Cerebellar cortex (tissue), 1 donor: ENCODE results near the gene ATP8B3.

Experiments used
- DNase-seq: peaks from one replicate; pipeline ENCODE4 v3.0.0-alpha.2; 2015; ENCODE audit warnings: low spot score

ATP8B3 gene

DNA sequence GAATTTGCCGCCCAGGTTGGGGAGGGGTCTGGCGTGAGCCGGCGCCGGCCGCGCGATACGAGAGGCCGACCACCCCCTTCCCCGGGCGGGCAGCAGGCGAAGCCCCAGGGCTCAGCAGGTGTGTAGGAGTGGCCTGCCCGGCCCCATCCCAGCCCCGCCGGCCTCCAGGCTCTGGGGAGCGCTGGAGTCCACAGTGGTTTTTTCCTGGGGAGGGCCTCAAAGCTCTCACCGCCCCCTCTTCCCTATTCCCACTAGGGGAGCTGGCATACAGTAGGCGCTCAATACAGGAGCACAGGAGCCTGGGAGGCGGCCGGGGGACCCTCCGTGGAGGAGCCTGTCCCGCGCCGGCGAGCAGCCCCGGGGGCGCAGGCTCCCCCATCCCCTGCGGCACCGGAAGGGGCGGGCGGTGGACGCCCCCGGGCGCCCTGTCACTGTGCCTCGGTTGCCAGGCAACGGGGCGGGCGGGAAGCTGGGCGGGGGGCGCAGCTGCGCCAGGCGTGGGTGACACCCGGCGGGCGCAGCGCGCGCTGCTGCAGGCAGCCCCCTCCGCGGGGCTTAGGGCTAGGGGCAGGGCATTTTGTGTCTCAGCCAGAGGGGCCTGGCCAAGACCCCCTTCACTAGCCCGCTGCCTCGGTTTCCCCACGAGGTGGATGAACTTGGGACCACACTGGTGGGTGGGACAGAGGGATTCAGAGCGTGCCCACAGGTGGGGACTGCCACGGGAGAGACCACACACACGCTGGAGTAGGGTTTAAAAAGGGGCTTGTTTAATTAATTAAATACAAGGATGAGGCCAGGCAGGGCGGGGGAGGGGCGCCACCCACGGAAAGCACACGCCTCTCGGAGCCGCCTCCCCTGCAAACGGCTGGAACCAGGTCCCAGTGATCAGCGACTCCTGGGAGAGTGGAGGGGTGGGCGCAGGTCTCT, 39.8 kb upstream of the ATP8B3 start:
- DNase-seq: no peak

DNA sequence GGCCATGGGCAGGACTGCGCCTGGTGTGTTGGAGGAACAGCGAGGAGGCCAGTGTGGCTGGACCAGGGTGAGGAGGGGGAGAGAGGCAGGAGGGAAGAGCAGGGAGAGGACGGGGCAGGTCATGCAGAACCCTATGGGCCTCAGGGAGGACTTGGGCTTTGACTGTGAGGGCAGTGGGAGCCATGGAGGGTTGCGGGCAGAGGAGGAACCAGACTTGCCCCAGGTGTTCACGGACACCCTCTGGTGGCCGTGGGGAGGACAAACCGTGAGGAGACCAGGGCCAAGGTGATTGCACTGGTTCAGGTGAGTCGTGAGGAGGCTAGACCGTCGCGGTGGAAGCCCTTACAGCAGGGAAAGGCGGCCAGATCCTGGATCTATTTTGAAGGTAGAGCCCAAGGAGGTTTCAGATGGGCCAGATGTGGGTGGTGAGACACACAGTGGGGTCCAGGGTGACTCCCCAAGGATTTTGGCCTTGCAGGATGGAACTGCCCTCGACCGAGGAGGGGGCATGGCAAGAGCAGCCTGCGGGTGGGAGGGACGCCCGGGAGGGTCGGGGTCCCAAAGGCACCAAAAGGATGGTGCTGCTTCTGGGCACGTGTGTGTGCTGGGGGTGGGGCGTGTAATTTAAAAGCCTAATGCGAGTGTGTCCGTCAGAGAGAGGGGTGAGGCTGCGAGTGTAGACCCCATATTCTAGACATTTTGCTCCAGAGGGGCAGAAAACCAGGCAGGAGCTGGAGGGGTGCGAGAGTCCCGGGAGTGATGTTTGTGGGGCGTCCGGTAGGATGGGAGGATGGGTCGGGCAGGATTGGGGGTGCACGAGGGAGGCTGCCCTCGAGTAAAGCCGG, 39.0 kb upstream of the ATP8B3 start:
- no peak for DNase-seq

DNA sequence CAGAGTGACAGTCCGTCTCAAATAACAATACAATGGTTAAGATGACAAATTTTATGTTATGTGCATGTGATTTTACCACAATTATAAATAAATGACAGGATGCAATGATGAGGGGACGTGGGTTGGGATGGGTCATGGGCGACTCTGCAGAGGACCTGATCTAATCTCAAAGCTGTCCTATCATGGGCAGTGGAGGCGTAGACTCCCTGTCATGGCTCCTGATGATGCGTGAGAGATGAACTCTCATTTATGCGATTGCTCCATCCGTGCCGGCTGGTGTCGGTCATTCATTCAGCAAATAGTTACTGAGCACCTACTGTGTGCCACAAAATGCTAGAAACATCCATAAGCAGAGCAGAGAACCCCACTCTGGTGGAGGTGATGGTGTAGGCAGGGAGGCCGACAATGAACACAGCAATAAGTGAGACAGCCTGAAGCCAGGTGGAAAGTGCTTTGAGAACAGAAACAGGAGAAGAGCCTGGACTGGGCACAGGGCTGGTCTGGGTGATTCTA, 37.9 kb upstream of the ATP8B3 start:
- no peak for DNase-seq

DNA sequence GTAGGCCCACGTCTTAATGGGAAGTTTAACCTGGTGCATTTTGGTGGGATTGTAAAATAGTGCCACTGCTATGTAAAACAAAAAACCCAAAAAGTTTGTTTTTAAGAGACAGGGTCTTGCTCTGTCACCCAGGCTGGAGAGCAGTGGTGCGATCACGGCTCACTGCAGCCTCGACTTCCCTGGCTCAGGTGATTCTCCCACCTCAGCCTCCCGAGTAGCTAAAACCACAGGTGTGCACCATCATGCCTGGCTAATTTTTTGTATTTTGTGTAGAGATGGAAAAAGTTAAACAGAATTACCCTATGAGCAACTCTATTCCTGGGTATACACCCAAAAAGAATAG, 37.0 kb upstream of the ATP8B3 start:
- no peak for DNase-seq

DNA sequence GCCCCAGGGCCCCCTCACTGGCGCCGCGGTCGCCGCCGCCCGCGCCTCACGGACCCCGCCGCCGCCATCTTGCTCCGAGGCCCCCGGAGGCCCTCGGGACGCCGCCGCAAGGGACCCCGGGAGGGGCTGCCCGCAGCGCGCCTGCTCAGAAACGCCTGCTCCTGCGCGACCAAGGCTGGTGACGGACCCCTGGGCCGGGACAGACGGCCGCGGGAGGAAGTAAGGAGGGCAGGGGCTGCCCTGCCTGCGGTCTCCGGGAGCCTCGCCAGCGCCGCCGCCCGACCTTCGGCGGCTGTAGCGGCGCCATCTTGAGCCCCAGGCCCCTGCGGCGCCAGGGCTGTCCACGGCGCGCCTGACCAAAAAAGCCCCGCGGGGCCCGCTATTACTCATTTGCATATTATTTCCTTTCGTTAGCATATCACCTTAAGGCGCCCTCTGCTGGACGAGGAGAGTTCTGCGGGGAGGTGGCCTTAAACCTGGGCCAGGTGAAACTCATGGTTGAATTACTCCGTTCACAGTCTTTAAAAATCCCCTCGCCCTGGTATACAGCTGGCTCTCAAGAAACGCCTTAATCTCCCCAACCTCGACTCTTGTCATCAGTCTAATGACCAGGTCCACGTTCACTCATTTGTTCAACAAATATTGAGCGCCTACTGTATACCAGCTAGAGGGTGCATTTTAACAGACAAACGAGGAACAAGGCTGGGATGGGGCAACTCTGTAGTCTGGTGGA, 36.5 kb upstream of the ATP8B3 start, which contains the start of gene REXO1:
Gene REXO1 (minus strand): TSS at position 85 of the 733 bp plus-strand sequence. CDS start 125 bp downstream, outside the sequence.
- DNase-seq: peak; percentile 93

DNA sequence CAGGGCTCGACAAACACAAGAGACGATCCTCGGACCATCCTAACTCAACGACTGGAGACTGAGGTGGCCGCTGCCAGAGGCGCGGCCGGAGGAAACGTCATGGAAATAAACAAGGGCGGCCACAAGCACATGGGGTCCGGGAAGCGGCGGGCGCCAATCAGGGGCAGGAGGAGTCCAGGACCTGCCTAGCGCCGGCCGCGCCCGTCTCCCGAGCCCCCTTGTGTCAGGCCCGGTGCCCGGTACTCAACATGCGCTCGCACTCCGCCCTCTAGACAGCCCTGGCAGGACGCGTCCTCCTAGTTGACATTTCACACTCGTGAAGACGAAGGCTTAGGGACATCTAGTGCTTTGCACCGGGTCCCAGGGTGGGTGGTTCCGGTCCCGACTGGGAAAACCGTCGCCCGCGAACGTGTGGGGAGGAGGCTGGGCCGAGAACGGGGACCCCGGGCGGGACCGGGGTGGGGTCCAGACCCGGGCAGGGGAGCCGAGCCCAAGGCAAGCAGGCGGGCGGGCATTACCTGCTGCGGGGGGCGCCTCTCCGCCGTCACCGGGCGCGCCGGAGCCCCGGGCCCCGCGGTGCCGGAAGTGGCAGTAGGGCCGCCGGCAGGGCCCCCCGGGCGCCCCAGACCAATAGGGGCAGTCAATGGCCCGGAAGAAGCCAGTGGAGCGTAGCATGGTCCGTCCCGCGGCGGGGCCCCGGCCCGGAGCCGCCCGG, 35.8 kb upstream of the ATP8B3 start:
- DNase-seq: no peak

DNA sequence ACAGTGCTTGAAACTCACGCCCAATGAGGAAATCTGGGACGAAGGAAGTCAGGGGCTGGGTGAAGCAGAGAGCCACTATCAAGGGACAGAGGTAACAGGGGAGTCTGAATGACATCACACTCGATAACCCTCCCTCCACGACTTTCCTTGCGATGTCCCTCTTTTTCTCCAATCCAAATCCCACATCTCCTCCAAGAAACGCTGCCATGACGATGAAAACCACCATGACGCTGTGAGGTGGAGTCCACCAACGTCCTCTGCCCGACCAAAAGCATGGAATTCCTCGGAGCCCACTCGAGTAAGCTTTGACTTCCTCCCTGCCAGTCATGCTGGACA, 35.2 kb upstream of the ATP8B3 start:
- DNase-seq: no peak

DNA sequence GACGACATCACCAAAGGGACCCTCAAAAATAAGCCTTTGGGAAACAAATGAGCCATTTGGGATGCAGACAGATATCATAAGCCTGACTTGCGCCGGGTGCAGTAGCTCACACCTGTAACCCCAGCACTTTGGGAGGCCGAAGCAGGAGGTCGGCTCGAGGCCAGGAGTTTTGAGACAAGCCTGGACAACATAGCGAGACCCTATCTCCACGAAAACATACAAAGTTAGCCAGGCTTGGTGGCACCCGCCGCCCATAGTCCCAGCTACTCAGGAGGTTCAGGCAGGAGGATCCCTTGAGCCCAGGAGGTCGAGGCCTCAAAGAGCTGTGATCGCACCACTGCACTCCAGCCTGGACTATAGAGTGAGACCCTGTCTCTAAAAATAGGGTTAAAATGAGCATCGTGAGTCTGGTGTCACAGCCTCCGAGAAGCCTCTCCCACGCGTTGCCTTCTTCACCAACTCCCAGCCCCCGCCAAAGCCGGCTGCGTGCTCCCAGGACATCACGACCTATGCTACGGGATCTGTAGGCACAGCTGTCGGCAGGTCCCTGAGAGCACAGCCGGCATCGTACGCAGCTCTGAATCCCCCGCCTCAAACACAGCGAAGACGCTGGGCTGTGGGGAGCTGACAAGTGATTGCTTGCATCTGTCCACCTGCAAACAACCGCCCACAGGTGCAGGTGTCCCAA, 34.6 kb upstream of the ATP8B3 start:
- DNase-seq: no peak

DNA sequence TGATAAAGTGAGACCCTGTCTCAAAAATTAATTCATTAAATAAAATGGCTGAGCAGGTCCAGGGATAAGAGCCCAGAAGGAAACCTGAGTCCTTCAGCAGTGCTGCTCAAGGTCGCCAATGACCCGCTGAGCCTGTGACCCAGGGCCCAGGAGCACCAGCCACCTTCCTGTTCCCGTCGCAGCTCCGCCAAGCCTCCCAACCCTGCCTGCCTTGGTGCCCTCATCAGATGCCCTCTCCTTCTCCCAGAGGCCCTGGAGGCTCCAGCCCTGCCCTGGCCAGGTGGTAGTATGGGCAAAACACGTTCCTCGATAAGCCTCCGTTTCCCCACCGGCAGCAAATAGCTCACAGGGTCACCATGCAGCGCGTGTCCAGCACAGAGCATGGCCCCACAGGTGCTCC, 33.6 kb upstream of the ATP8B3 start:
- no peak for DNase-seq

DNA sequence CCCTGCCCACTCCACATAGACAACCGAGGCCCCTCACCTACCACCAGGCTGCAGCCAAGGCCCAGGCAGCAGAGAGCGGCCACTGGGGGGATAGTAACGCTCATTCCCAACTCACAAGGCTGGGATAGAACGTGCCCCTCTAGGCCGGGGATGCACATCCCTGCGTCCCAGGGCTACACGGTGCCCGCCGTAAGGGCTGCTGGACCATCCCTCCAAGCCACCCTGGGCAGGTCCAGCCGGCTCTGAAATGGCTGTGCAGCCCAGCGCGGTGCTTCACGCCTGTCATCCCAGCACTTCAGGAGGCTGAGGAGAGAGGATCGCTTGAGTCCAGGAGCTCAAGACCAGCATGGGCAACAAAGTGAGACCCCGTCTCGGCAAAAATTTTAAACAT, 33.0 kb upstream of the ATP8B3 start:
- no peak for DNase-seq

DNA sequence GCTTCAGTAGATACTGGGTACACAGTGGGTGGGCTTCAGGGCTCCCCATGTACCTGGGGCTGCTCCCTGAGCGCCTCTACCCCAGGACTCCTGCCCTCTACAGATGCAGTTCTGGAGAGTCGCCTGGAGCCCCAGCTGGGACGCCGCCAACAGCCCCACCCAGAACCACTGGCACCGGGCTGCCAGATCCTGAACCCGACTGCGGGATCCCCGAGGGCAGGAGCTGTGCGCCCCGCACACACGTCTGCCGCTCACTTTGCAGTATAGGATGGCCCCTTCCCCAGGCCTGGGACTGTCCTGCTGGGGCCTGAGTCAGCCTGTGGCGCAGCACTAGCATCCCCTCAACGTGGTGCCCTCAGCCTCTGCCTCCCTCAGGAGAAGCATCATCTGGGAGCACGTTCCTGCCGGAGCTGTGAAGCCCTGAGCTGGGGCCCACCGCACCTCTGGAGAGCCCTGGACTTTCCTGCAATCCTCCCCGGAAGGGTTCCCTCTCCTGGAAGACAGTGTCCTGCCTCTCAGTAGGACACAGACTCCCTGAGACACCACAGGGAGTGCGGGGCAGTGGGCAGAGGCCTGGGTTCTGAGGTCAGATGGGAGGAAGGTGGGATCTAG, 32.5 kb upstream of the ATP8B3 start:
- no peak for DNase-seq

DNA sequence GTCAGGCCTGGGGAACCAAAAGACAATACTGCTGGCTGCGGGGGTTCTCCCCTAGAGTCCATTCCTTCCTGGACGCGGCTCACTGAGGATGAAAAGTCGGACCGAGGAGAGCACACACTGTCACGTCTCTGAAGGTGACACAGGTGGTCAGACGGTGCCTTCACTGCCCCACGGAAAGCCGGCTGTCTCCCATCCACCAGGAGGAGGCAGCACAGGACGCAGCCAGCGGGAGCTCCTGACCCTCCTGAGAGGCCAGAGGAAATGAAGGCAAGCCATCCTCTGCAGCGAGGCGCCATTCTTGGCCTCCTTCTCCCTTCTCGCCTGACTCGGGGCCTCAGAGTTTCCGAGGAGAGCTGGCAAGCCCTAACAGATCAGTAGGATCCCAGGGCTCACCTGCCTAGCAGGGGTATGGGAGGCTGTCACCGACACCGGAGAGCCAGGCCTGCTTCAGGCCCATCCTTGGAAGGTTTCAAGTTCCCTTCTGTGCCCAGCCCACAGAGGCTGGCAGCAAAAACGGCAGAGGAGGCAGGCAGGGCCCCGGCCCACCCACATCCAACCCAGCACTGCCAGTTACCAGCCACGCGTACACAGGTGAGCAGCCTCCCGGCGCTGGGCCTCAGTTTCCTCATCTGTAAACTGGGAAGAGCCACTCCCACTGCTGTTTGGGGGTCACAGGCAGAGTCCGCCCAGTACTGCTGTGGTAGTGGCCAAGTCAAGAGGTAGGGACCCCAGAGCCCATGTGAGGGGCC, 31.7 kb upstream of the ATP8B3 start:
- DNase-seq: no peak

DNA sequence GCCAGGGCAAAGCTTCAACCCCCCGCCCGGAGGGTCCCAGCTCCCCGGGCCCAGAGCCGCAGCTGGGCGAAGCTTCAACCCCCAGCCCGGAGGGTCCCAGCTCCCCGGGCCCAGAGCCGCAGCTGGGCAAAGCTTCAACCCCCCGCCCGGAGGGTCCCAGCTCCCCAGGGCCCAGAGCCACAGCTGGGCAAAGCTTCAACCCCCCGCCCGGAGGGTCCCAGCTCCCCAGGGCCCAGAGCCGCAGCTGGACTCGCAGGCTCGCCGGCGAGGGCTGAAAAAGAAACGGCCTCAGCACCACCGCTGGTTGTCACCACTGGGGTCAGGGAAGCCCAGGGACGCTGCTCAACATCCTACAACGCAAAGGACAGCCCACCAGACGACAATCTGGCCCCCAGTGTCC, 31.0 kb upstream of the ATP8B3 start:
- no peak for DNase-seq

DNA sequence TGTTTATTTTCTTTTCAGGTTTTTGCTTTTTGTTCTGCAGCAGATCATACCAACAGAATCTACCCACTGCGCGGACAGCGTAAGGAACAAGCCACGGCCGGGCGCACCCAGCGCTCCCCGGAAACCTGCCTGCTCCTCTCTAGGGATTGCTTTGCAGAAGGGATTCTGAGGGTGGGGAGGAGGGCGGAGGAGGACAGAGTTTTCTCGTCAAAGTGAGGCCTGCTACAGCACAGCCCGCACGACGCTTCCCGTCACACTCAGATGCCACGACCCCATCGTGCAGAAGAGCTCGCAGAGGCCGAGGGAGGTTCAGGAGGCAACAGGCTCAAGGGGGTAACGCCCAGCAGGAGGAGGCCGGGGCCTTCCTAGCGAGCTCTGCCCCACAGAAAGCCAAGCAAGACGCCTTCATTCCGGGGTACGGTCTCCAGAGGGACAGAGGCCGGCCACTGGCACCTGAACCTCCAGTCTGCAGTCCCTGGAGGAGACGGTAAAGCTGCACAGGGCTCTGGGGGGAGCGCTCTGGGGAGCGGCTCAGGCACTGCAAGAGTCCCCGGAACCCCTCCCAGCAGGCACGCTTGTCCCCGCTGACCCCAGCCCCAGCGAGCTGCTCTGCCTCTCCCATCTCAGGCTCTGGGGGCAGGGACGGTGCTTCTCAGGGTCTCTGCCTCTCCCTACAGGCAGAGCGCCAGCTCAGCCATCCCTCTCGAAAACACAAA, 29.3 kb upstream of the ATP8B3 start:
- no peak for DNase-seq

DNA sequence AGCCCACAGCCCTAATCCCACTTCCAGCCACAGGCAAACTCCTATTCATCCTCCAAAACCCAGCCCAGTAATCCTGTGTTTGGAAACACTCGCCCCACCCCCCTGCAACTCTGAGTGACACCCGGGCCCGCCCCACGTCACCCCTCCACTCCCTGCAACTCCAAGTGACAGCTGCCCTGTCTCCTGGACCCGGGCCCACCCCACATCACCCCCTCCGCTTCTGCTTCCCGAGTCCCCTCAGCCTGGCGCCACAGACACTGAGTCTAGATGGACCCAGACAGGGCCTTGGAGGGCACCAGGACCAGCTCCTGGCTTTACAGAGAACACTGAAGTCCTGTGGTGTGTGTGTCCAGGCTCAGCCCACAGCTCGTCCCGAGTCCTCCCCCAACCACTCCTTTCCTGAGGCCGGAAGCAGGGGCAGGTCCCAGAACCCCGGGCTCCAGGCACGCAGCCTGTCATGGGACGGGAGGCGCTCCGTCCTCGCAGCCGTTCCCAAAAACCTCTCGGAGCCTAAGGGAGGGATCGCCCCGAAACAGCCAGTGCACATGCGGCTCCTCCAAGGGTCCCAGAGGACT, 28.6 kb upstream of the ATP8B3 start:
- no peak for DNase-seq

DNA sequence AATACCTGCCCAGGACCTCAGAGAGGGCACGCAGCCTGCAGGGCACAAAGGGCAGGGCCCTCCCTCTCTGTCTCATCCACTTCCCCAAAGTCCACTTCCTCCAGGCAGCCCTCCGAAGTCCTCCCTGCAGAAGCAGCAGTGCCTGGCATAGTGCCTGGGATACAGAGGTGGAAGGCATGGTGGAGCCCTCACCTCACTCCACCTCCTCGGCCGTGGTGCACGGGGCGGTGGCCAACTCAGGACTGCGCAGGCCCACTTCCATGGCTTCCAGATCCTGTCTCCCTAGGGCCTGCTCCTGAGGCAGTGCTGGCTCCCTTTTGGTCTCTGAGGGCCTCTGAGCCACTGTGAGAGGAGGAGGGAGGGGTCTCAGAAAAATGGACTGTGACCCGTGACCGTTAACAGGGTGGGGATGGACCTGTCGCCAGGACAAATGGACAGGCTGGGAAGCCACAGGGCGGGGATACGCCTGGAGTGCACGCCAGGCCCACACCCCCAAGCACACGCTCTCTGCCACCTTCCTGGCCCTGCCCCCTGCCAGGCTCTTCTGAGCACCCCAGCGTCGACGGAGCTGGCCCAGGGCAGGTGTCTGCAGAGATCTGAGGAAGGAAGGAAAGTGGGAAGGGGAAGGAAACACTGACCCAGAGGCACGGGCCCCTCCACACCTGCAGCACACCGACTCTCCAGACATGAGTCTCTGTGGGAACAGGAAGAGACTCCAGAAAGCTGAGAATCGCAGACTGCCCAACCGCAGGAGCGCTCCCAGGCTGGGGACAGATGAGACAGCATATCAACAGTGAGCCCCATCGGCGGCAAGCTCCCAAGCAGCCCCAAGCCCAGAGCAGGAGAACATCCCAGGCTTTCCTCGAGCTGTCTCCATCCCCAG, 27.8 kb upstream of the ATP8B3 start:
- DNase-seq: no peak

DNA sequence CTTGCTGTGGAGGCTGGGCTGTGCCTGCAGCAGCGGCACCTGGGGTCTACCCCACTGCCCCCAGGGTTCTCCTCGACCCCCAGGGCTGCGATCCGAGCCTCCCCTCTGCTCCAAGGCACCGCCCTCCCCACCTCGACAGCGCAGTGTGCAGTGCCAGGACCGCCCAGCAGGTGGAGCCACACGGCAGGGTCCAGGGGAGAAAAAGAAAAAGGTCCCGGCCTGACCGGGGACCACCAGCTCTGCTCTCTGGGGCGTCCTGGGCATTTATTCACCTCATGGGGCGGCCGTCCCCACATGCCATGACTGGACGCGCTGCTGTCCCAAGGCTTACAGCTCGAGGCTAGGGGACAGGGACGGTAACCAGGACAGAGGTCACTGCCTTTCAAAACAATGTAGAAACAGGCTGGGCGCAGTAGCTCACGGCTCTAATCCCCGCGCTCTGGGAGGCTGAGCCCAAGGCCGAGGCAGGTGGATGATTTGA, 25.6 kb upstream of the ATP8B3 start:
- DNase-seq: peak; percentile 18

DNA sequence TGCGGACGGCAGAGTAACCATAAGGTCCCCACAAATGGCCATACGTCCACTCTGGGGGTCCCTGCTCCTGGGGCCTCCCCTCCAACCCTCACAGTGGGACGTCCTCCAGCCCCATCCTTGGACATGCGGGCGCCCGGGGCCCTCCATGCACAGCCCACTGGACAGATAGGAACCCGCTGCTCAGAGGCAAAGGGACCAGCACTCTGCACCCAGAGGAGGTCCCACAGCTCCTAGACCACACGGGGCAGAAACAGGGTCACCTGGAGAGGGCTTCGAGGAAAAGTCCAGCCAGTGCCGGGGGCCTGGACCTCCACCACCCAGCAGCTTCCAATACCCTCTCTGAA, 25.1 kb upstream of the ATP8B3 start:
- DNase-seq: no peak
